B cell (primary cell): ENCODE measurements around the gene MGARP. TPM values are rescaled to one million over a fixed set of nuclear protein-coding genes. Genes with fewer than 3 reads are reported as not detected.

Experiments used
- ATAC-seq: fragments of 200-7000 bp; cut with Tn5 transposase; one replicate; pipeline ENCODE4 v1.10.0; 2021; ENCODE audit warnings: low read depth, mild to moderate bottlenecking, moderate number of reproducible peaks, moderate library complexity
- CTCF ChIA-PET: fragments of 350-600 bp; sonication (Branson Sonifier 250); formaldehyde crosslinking; loops from one replicate; lab custom pipeline; 2021; ENCODE audit warnings: antibody characterized with exemption, inconsistent platforms; lab: Charles Lee
- POLR2A ChIA-PET: fragments of 350-600 bp; sonication (Branson Sonifier 250); formaldehyde crosslinking; loops from one replicate; lab custom pipeline; 2021; ENCODE audit warnings: antibody characterized with exemption; lab: Charles Lee
- DNase-seq: peaks from one replicate; pipeline ENCODE4 v3.0.0; 2013
- H2AFZ ChIP-seq: 2 replicates; pipeline ENCODE4 v1.6.1; 2012; ENCODE audit warnings: mild to moderate bottlenecking, low read depth, low read length; ENCODE audit not compliant: insufficient read depth, poor library complexity, severe bottlenecking
- H3K27ac ChIP-seq, 2 donors: 1 replicate in 1 of 2; 2 replicates in 1 of 2; pipeline ENCODE4 v1.5.1; 2012 to 2013; ENCODE audit warnings: low read length in 2 of 2, mild to moderate bottlenecking in 2 of 2, moderate library complexity in 1 of 2
- H3K27me3 ChIP-seq, 4 experiments: fragments of 200-600 bp in 1 of 4; sonication (generic) in 1 of 4; replicated peaks in 1 of 4; 1 replicate in 2 of 4; 2 replicates in 2 of 4; pipeline versions ENCODE4 v1.6.1 to v1.7.0; 2013 to 2016; ENCODE audit warnings: low read length in 3 of 4, mild to moderate bottlenecking in 2 of 4, mixed read lengths in 1 of 4, moderate library complexity in 1 of 4; ENCODE audit not compliant: insufficient read depth in 4 of 4, control insufficient read depth in 3 of 4; ENCODE audit errors: control extremely low read depth in 1 of 4
- H3K36me3 ChIP-seq, 2 experiments: replicated peaks in 1 of 2; 1 replicate in 1 of 2; 2 replicates in 1 of 2; pipeline versions ENCODE4 v1.6.1 to v1.7.1; 2013; ENCODE audit warnings: low read length in 1 of 2; ENCODE audit not compliant: insufficient read depth in 2 of 2, control insufficient read depth in 1 of 2; ENCODE audit errors: control extremely low read depth in 1 of 2, extremely low read depth in 1 of 2
- H3K4me1 ChIP-seq, 2 donors: fragments of 200-600 bp in 1 of 2; sonication (generic) in 1 of 2; 1 replicate in 1 of 2; 2 replicates in 1 of 2; pipeline versions ENCODE4 v1.5.1 to v1.6.1; 2013 to 2017; ENCODE audit warnings: low read length in 2 of 2; ENCODE audit not compliant: control insufficient read depth in 2 of 2, insufficient read depth in 2 of 2
- H3K4me2 ChIP-seq: replicated peaks from 2 replicates; pipeline ENCODE3; 2012; ENCODE audit warnings: mild to moderate bottlenecking, low read depth, low read length; ENCODE audit not compliant: poor library complexity, severe bottlenecking
- H3K4me3 ChIP-seq, 5 experiments: fragments of 200-600 bp in 1 of 5; sonication (generic) in 1 of 5; 1 replicate in 3 of 5; 2 replicates in 2 of 5; pipeline versions ENCODE4 v1.5.1 to v1.7.0; 2011 to 2016; ENCODE audit warnings: low read length in 4 of 5, mild to moderate bottlenecking in 4 of 5, low read depth in 2 of 5, control low read depth in 1 of 5, moderate library complexity in 1 of 5; ENCODE audit not compliant: insufficient read depth in 1 of 5; ENCODE audit errors: control extremely low read depth in 1 of 5, extremely low read depth in 1 of 5
- H3K79me2 ChIP-seq: fragments of 200-600 bp; sonication (generic); one replicate; pipeline ENCODE4 v1.6.0; 2016; ENCODE audit warnings: low read length; ENCODE audit not compliant: control insufficient read depth, insufficient read depth
- H3K9ac ChIP-seq: fragments of 200-600 bp; sonication (generic); 2 replicates; pipeline ENCODE4 v1.6.1; 2017; ENCODE audit warnings: mild to moderate bottlenecking, low read length, moderate library complexity
- H3K9me3 ChIP-seq, 3 donors: one replicate each; pipeline versions ENCODE4 v1.6.1 to v1.7.1; 2013; ENCODE audit warnings: low read length in 2 of 3; ENCODE audit not compliant: control insufficient read depth in 2 of 3, insufficient read depth in 1 of 3; ENCODE audit errors: control extremely low read depth in 1 of 3
- H4K20me1 ChIP-seq: 2 replicates; pipeline ENCODE4 v1.6.0; 2012; ENCODE audit warnings: mild to moderate bottlenecking, low read length; ENCODE audit not compliant: insufficient read depth, control insufficient read depth, poor library complexity, severe bottlenecking
- H3K27ac Mint-ChIP-seq: one replicate; pipeline ENCODE4 v1.8.0; 2021; ENCODE audit warnings: mixed read lengths
- H3K27me3 Mint-ChIP-seq: one replicate; pipeline ENCODE4 v1.8.0; 2021; ENCODE audit warnings: mixed read lengths
- H3K4me1 Mint-ChIP-seq: one replicate; pipeline ENCODE4 v1.8.0; 2021; ENCODE audit warnings: mixed read lengths
- H3K4me3 Mint-ChIP-seq: one replicate; pipeline ENCODE4 v1.8.0; 2021; ENCODE audit warnings: mixed read lengths
- H3K9me3 Mint-ChIP-seq: one replicate; pipeline ENCODE4 v1.8.0; 2022; ENCODE audit warnings: mixed read lengths; ENCODE audit not compliant: insufficient read depth
- EZH2 ChIP-seq: IDR thresholded peaks from 2 replicates; pipeline ENCODE4 v1.6.1; 2012; ENCODE audit warnings: borderline replicate concordance, low read depth, mild to moderate bottlenecking, moderate library complexity, low read length; ENCODE audit not compliant: insufficient read depth, poor library complexity, severe bottlenecking
- WGBS: methylation state at CpG from one replicate; pipeline ENCODE4 v1.1.5; 2013; ENCODE audit warnings: missing lambda C conversion rate; ENCODE audit not compliant: insufficient coverage; 5-methylcytosine and 5-hydroxymethylcytosine counted together
- intact Hi-C: fragments of 100-400 bp; cut with micrococcal nuclease; formaldehyde crosslinking; loops from one replicate; pipeline ENCODE4 v1.10.0; 2022
- polyA plus RNA-seq: library from polyadenylated mRNA; depleted of rRNA; stranded (reverse); fragments of >200 nt; gene quantifications from 2 replicates; pipeline ENCODE4 v1.2.3, GENCODE V29; 2012
- total RNA-seq, 2 donors: library from RNA; stranded (reverse); fragments of 120-200 nt in 1 of 2; gene quantifications; 1 replicate in 1 of 2; 2 replicates in 1 of 2; pipeline versions ENCODE4 v1.2.3 to v1.2.4, GENCODE V29; 2013 to 2022
- TF ChIP-seq, protein P1 (sequence below): fragments of 200-600 bp; IDR thresholded peaks from one replicate; pipeline ENCODE4 v1.8.0; 2022; ENCODE audit warnings: antibody characterized with exemption, mild to moderate bottlenecking

Gene MGARP
- total and polyA plus RNA-seq, 2 donors (not counting 1 experiment from before 2014, with no cell fraction given) = 0.28 TPM; not detected in 1

DNA sequence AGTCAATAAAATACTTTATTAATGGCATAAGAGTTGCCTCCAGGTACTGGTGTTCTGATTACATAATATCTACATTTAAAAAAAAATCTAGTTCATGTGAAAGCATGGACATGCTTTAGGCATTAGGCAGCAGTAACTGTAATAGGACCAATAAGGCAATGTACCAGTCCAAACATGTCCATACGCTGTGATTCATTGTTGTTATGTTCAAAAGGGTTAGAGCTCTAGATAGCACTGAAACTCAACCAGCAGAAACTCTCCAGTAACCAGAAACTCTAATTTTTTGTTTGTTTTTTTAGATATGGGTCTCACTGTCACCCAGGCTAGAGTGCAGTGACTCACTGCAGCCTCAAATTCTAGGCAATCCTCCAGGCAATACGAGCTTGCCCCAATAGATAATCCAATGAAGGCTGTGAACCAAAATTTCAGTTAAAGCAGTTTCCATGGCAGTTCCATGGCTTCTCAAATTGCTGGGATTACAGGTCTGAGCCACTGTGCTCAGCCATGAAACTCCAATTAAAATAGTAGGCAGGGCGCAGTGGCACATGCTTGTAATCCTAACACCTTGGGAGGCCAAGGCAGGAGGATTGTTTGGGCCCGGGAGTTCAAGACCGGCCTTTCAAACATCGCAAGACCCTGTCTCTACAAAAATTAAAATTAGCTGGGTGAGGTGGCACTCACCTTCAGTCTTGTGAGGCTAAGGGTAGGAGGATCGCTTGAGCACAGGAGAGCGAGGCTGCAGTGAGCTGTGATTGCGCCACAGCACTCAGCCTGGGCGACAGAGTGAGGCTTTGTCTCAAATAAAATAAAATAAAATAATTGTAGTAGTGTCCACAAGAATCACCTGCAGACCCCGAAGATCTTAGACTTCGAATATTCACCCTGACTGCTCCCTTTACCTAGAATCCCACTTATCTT is 36.3 kb downstream of the MGARP start:
- Histone ChIP-seq H3K27me3 (no peaks in the 10 kb centered on the region), H3K27ac (no peak overlapping the region), H4K20me1 (no peaks in the 10 kb centered on the region), H3K79me2 (no peaks in the 10 kb centered on the region), H2AFZ (no peak overlapping the region), H3K9ac (no peak overlapping the region), H3K4me1 (peaks cover 0 to 7% of the 10 kb centered on the region in 2 donors), H3K36me3 (no peaks in the 10 kb centered on the region), H3K4me2 (no peak overlapping the region), H3K9me3 (peaks cover 0 to 11% (median 3%) of the 10 kb centered on the region in 3 donors), H3K4me3 (no peak overlapping the region)
- ChIA-PET CTCF (interaction anchor here (0.5 kb wide), 1 partner anchor 146 kb away, joined by 3 read pairs; no protein-coding TSS in a partner anchor), POLR2A (no interaction called here)
- ATAC-seq = no peak
- Mint-ChIP-seq H3K27ac (no peak overlapping the region), H3K4me3 (no peak overlapping the region), H3K9me3 (no peaks in the 10 kb centered on the region), H3K27me3 (no peaks in the 10 kb centered on the region), H3K4me1 (peaks cover 5% of the 10 kb centered on the region)
- TF ChIP-seq EZH2 = no peak
- TF ChIP-seq, protein P1, sequence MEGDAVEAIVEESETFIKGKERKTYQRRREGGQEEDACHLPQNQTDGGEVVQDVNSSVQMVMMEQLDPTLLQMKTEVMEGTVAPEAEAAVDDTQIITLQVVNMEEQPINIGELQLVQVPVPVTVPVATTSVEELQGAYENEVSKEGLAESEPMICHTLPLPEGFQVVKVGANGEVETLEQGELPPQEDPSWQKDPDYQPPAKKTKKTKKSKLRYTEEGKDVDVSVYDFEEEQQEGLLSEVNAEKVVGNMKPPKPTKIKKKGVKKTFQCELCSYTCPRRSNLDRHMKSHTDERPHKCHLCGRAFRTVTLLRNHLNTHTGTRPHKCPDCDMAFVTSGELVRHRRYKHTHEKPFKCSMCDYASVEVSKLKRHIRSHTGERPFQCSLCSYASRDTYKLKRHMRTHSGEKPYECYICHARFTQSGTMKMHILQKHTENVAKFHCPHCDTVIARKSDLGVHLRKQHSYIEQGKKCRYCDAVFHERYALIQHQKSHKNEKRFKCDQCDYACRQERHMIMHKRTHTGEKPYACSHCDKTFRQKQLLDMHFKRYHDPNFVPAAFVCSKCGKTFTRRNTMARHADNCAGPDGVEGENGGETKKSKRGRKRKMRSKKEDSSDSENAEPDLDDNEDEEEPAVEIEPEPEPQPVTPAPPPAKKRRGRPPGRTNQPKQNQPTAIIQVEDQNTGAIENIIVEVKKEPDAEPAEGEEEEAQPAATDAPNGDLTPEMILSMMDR = no peak
- no peak for DNase-seq
- 100% methylated on average over 2 of the region's 12 CpGs for WGBS
- intact Hi-C loops = no loop called here

DNA sequence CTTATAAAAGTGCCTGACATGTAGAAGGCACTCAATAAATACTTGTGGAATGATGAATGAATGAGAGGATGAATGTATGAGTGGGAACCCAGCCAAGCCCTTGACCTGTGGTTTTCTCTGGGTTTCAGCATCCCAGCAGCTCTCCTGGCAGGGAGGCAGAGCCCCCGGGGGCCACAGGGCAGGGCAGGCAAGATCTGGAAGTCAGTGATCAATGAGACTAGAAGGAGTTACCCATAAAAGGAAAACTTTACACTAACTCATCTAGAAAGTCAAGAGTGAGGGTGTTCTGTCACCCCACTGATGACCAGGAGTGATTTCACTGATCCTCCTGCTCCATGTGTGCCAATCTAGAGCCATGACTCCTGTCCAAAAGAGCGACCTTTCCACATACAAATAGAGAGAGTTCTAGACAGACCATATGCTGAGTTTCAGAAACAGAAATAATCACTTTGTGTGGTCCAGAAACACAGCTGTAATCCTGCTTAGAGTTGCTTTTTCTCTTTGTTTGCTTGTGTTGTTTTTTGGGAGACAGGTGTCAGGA is 37.4 kb downstream of the MGARP start:
- no peaks in the 10 kb centered on the region for H3K27me3 ChIP-seq
- Mint-ChIP-seq H3K9me3 (no peaks in the 10 kb centered on the region), H3K4me1 (peaks cover 11% of the 10 kb centered on the region), H3K27me3 (no peaks in the 10 kb centered on the region), H3K4me3 (no peak overlapping the region), H3K27ac (no peak overlapping the region)
- POLR2A ChIA-PET = no interaction called here
- H3K79me2 ChIP-seq = no peaks in the 10 kb centered on the region
- no peak overlapping the region for H2AFZ ChIP-seq
- peaks cover 7 to 15% of the 10 kb centered on the region in 2 donors for H3K4me1 ChIP-seq
- H3K27ac ChIP-seq = no peak overlapping the region
- ATAC-seq = no peak
- CTCF ChIA-PET = no interaction called here
- H3K4me2 ChIP-seq = no peak overlapping the region
- WGBS = no CpG with 5 or more reads among the region's 2 CpGs
- no peak overlapping the region for H3K4me3 ChIP-seq
- no peak overlapping the region for H3K9ac ChIP-seq
- DNase-seq = no peak
- intact Hi-C loops = no loop called here
- TF ChIP-seq, protein P1 = no peak
- no peak for TF ChIP-seq EZH2
- no peaks in the 10 kb centered on the region for H4K20me1 ChIP-seq
- no peaks in the 10 kb centered on the region for H3K36me3 ChIP-seq
- peaks cover 0 to 16% (median 3%) of the 10 kb centered on the region in 3 donors for H3K9me3 ChIP-seq
